H1 (cell line): ENCODE measurements around the gene CS. TPM values are rescaled to one million over a fixed set of nuclear protein-coding genes. Genes with fewer than 3 reads are reported as not detected.

Source experiments
- CTCF ChIA-PET: fragments of 300-600 bp; sonication (Branson Sonifier 250); formaldehyde crosslinking; loops from one replicate; lab custom pipeline; 2021; ENCODE audit not compliant: partially characterized antibody; lab: Charles Lee
- POLR2A ChIA-PET: fragments of 300-600 bp; sonication (Branson Sonifier 250); formaldehyde crosslinking; loops from one replicate; lab custom pipeline; 2021; ENCODE audit warnings: inconsistent platforms; ENCODE audit not compliant: partially characterized antibody; lab: Charles Lee
- DNase-seq, 2 experiments: peaks; one replicate each; pipeline versions ENCODE4 v3.0.0 to v3.0.0-alpha.2; 2010 to 2022; ENCODE audit warnings: low spot score in 2 of 2, low read depth in 1 of 2, mixed read lengths in 1 of 2
- FAIRE-seq: peaks from 2 replicates; lab custom pipeline; 2011; peaks lifted over from hg19 to GRCh38; lab: Jason Lieb, UNC
- H2AFZ ChIP-seq: 2 replicates; pipeline ENCODE4 v1.8.1; 2012; ENCODE audit warnings: low read length, inconsistent platforms
- H2AK5ac ChIP-seq: 2 replicates; pipeline ENCODE4 v1.6.1; 2013; ENCODE audit warnings: low read depth, low read length
- H2BK120ac ChIP-seq: replicated peaks from 2 replicates; pipeline ENCODE3; 2013; ENCODE audit warnings: low read depth, low read length, inconsistent platforms
- H2BK12ac ChIP-seq: 2 replicates; pipeline ENCODE4 v1.6.1; 2013; ENCODE audit warnings: low read depth, low read length
- H2BK15ac ChIP-seq: 2 replicates; pipeline ENCODE4 v1.6.1; 2013; ENCODE audit warnings: low read length
- H2BK20ac ChIP-seq: 2 replicates; pipeline ENCODE4 v1.6.1; 2013; ENCODE audit warnings: low read length
- H2BK5ac ChIP-seq: 2 replicates; pipeline ENCODE4 v1.6.1; 2013; ENCODE audit warnings: low read depth, low read length
- H3K14ac ChIP-seq: 2 replicates; pipeline ENCODE4 v1.6.1; 2013; ENCODE audit warnings: inconsistent platforms; ENCODE audit not compliant: insufficient read length
- H3K18ac ChIP-seq: 2 replicates; pipeline ENCODE4 v1.6.1; 2013; ENCODE audit warnings: low read length; ENCODE audit errors: extremely low read depth
- H3K23ac ChIP-seq: 2 replicates; pipeline ENCODE4 v1.6.1; 2013; ENCODE audit warnings: inconsistent platforms; ENCODE audit not compliant: insufficient read length
- H3K23me2 ChIP-seq: 2 replicates; pipeline ENCODE4 v1.6.1; 2013; ENCODE audit warnings: low read depth, low read length
- H3K27ac ChIP-seq: 2 replicates; pipeline ENCODE4 v1.6.1; 2011; ENCODE audit warnings: low read depth, low read length, inconsistent platforms
- H3K27me3 ChIP-seq, 4 experiments: replicated peaks in 1 of 4; 1 replicate in 1 of 4; 2 replicates in 3 of 4; pipeline versions ENCODE4 v1.6.1 to v1.8.1; 2011 to 2013; ENCODE audit warnings: low read length in 3 of 4, mild to moderate bottlenecking in 3 of 4, inconsistent platforms in 2 of 4, mixed read lengths in 2 of 4, moderate library complexity in 1 of 4; ENCODE audit not compliant: control insufficient read depth in 3 of 4, insufficient read depth in 3 of 4; ENCODE audit errors: extremely low read depth in 1 of 4
- H3K36me3 ChIP-seq, 4 experiments: 2 replicates each; pipeline versions ENCODE4 v1.6.1 to v1.8.1; 2011 to 2013; ENCODE audit warnings: mild to moderate bottlenecking in 4 of 4, low read length in 3 of 4, moderate library complexity in 2 of 4, control low read depth in 1 of 4, inconsistent platforms in 1 of 4; ENCODE audit not compliant: insufficient read depth in 4 of 4, control insufficient read depth in 2 of 4
- H3K4ac ChIP-seq: replicated peaks from 2 replicates; pipeline ENCODE3; 2013; ENCODE audit warnings: low read length, low read depth, mixed read lengths, inconsistent platforms; ENCODE audit not compliant: insufficient read length
- H3K4me1 ChIP-seq, 4 experiments: replicated peaks in 1 of 4; 1 replicate in 1 of 4; 2 replicates in 3 of 4; pipeline versions ENCODE4 v1.6.1 to v1.8.1; 2011 to 2013; ENCODE audit warnings: low read length in 3 of 4, inconsistent platforms in 2 of 4, mixed read lengths in 1 of 4; ENCODE audit not compliant: insufficient read depth in 4 of 4, control insufficient read depth in 3 of 4
- H3K4me2 ChIP-seq, 2 experiments: 2 replicates each; pipeline versions ENCODE4 v1.6.1 to v1.8.1; 2011 to 2013; ENCODE audit warnings: low read depth in 2 of 2, low read length in 2 of 2, control low read depth in 1 of 2, inconsistent platforms in 1 of 2, mild to moderate bottlenecking in 1 of 2; ENCODE audit not compliant: insufficient read depth in 1 of 2
- H3K4me3 ChIP-seq, 4 experiments: fragments of 200-600, 300-600 bp in 1 of 4; sonication (generic), shearing (Covaris generic), sonication (Bioruptor Twin) in 1 of 4; 2 replicates each; pipeline versions ENCODE4 v1.5.1 to v1.8.1; 2011 to 2016; ENCODE audit warnings: low read length in 4 of 4, low read depth in 3 of 4, control low read depth in 2 of 4, inconsistent platforms in 2 of 4, mild to moderate bottlenecking in 2 of 4, mixed read lengths in 1 of 4, moderate library complexity in 1 of 4; ENCODE audit not compliant: insufficient read depth in 2 of 4; ENCODE audit errors: extremely low read depth in 1 of 4
- H3K56ac ChIP-seq: replicated peaks from 2 replicates; pipeline ENCODE3; 2013; ENCODE audit warnings: low read depth, mild to moderate bottlenecking, mixed read lengths, low read length, inconsistent platforms; ENCODE audit not compliant: insufficient read length
- H3K79me1 ChIP-seq: 2 replicates; pipeline ENCODE4 v1.6.1; 2013; ENCODE audit warnings: low read depth, low read length, control low read depth
- H3K79me2 ChIP-seq, 2 experiments: 2 replicates each; pipeline versions ENCODE4 v1.6.1 to v1.8.1; 2012 to 2013; ENCODE audit warnings: low read length in 2 of 2, mild to moderate bottlenecking in 2 of 2, inconsistent platforms in 1 of 2; ENCODE audit not compliant: insufficient read depth in 2 of 2, control insufficient read depth in 1 of 2
- H3K9ac ChIP-seq, 4 experiments: replicated peaks in 1 of 4; 1 replicate in 1 of 4; 2 replicates in 3 of 4; pipeline versions ENCODE4 v1.6.1 to v1.8.1; 2011 to 2013; ENCODE audit warnings: low read depth in 3 of 4, low read length in 3 of 4, control low read depth in 2 of 4, mild to moderate bottlenecking in 2 of 4, moderate library complexity in 2 of 4, inconsistent platforms in 1 of 4; ENCODE audit errors: extremely low read depth in 1 of 4
- H3K9me3 ChIP-seq, 2 experiments: 2 replicates each; pipeline versions ENCODE4 v1.6.1 to v1.8.1; 2012 to 2013; ENCODE audit warnings: mild to moderate bottlenecking in 2 of 2, moderate library complexity in 2 of 2, control low read depth in 1 of 2, inconsistent platforms in 1 of 2, low read depth in 1 of 2, low read length in 1 of 2, mixed read lengths in 1 of 2; ENCODE audit not compliant: insufficient read depth in 2 of 2
- H4K20me1 ChIP-seq, 2 experiments: replicated peaks in 1 of 2; 2 replicates each; pipeline versions ENCODE3 to v1.8.1; 2011 to 2013; ENCODE audit warnings: inconsistent platforms in 2 of 2, low read length in 2 of 2, mild to moderate bottlenecking in 1 of 2; ENCODE audit not compliant: insufficient read depth in 2 of 2, control insufficient read depth in 1 of 2
- H4K5ac ChIP-seq: 2 replicates; pipeline ENCODE4 v1.6.1; 2013; ENCODE audit warnings: low read length, low read depth, mixed read lengths, inconsistent platforms; ENCODE audit not compliant: insufficient read length
- H4K8ac ChIP-seq: 2 replicates; pipeline ENCODE4 v1.8.0; 2013; ENCODE audit warnings: mild to moderate bottlenecking, moderate library complexity, low read length, inconsistent platforms; ENCODE audit not compliant: insufficient read depth; ENCODE audit errors: extremely low read depth
- H4K91ac ChIP-seq: replicated peaks from 2 replicates; pipeline ENCODE3; 2013; ENCODE audit warnings: low read length, mixed read lengths, inconsistent platforms; ENCODE audit not compliant: insufficient read length
- ASH2L ChIP-seq: fragments of 200-600, 300-600 bp; sonication (generic); IDR thresholded peaks from one replicate; pipeline ENCODE4 v1.7.1; 2017; ENCODE audit warnings: low read length
- BCL11A ChIP-seq, 2 experiments: IDR thresholded peaks; one replicate each; pipeline ENCODE4 v1.6.1; 2011; ENCODE audit warnings: low read depth in 2 of 2, low read length in 2 of 2, mild to moderate bottlenecking in 2 of 2
- CHD1 ChIP-seq: IDR thresholded peaks from 2 replicates; pipeline ENCODE4 v1.6.1; 2012; ENCODE audit warnings: low read depth, low read length, improper control_type of control experiment
- HDAC2 ChIP-seq, 2 experiments: fragments of 300-600 bp in 1 of 2; sonication (generic) in 1 of 2; IDR thresholded peaks; 2 replicates each; pipeline ENCODE4 v1.6.1; 2011 to 2012; ENCODE audit warnings: low read depth in 2 of 2, low read length in 2 of 2, mild to moderate bottlenecking in 2 of 2, moderate library complexity in 2 of 2, borderline replicate concordance in 1 of 2, inconsistent platforms in 1 of 2
- JUND ChIP-seq: IDR thresholded peaks from 2 replicates; pipeline ENCODE4 v1.6.1; 2011; ENCODE audit warnings: mild to moderate bottlenecking, improper control_type of control experiment, low read length
- NANOG ChIP-seq: IDR thresholded peaks from 2 replicates; pipeline ENCODE4 v1.6.1; 2011; ENCODE audit warnings: low read length, low read depth, mild to moderate bottlenecking, inconsistent platforms; ENCODE audit not compliant: insufficient read depth, poor library complexity, severe bottlenecking
- RAD21 ChIP-seq, 2 experiments: IDR thresholded peaks in 1 of 2; conservative IDR thresholded peaks in 1 of 2; 2 replicates each; pipeline ENCODE4 v1.6.1; 2011; ENCODE audit warnings: low read depth in 2 of 2, low read length in 2 of 2, improper control_type of control experiment in 1 of 2, inconsistent platforms in 1 of 2, mild to moderate bottlenecking in 1 of 2, moderate library complexity in 1 of 2
- RFX5 ChIP-seq: IDR thresholded peaks from 2 replicates; pipeline ENCODE4 v1.6.1; 2011; ENCODE audit warnings: low read depth, low read length, improper control_type of control experiment, borderline replicate concordance
- TEAD4 ChIP-seq: IDR thresholded peaks from 2 replicates; pipeline ENCODE4 v1.6.1; 2012; ENCODE audit warnings: low read depth, low read length, inconsistent platforms, mixed read lengths
- WGBS, 2 experiments: shearing (Covaris generic) in 1 of 2; methylation state at CpG; one replicate each; pipeline versions ENCODE4 v1.1.6 to v1.1.7; 2013 to 2015; ENCODE audit warnings: low lambda C conversion rate in 2 of 2, mixed read lengths in 2 of 2, inconsistent platforms in 1 of 2, low coverage in 1 of 2, missing lambda C conversion rate in 1 of 2; ENCODE audit not compliant: insufficient replicate concordance in 2 of 2, insufficient coverage in 1 of 2, insufficient read length in 1 of 2; ENCODE audit errors: extremely low coverage in 1 of 2, missing lambda C conversion rate in 1 of 2; 5-methylcytosine and 5-hydroxymethylcytosine counted together
- polyA plus RNA-seq, 7 experiments: library from polyadenylated mRNA; depleted of rRNA in 3 of 7; stranded (reverse) in 5 of 7; unstranded in 2 of 7; fragments of >200 nt in 5 of 7; fragments of 200-250 nt in 2 of 7; gene quantifications; 1 replicate in 5 of 7; 2 replicates in 1 of 7; 4 replicates in 1 of 7; pipeline versions ENCODE4 v1.2.1 to v1.2.3, GENCODE V29; 2011 to 2013; ENCODE audit warnings: missing spikeins in 2 of 7, mixed read lengths in 2 of 7
- total RNA-seq: library from RNA; stranded (reverse); fragmentation: NEBNext Ultra II Directional; extraction: Animal tissue kit (Norgen Biotek cat#: 25700); gene quantifications from 2 replicates; pipeline ENCODE4 v1.2.1, GENCODE V29; 2021
- TF ChIP-seq, protein P1 (sequence below): IDR thresholded peaks from 2 replicates; pipeline ENCODE4 v1.6.1; 2012; ENCODE audit warnings: inconsistent platforms
- TF ChIP-seq, protein P2 (sequence below): IDR thresholded peaks from 2 replicates; pipeline ENCODE4 v1.6.1; 2012; ENCODE audit warnings: low read length, inconsistent platforms

CS gene
- total and polyA plus RNA-seq, 2 of the 8 experiments (the other 6 are each of a cell fraction or from before 2014, with no cell fraction given), result 96.6 to 238 TPM

DNA sequence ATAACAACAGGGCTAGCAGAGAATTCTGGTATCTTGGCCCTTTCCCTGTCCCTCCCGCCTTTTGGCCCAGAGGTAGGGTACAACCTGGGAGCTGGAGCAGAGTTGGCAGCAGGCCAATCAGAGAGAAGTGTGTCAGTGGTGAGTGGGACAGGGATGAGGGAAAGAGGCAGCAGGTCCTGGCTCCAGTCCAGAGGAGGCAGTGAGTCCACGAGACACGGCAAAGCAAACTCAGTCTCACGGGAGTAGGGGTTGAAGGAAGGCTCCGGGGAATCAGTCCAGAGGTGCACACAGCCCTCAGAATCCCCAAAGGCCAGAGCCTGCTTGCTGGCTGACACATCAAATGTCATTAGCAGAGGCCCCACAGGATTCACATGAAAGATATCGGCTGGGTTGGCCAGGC lies 26.4 kb upstream of the CS start:
- Histone ChIP-seq H2BK15ac (no peak overlapping the region), H3K23ac (no peak overlapping the region), H3K79me1 (no peaks in the 10 kb centered on the region), H3K36me3 (peaks cover 2 to 15% (median 7%) of the 10 kb centered on the region in 4 experiments; a peak in 6 of 8 replicates), H4K91ac (no peak overlapping the region), H3K23me2 (no peaks in the 10 kb centered on the region), H3K56ac (no peak overlapping the region), H2BK120ac (no peak overlapping the region), H3K79me2 (no peaks in the 10 kb centered on the region), H3K27me3 (no peaks in the 10 kb centered on the region), H3K4ac (no peak overlapping the region), H4K5ac (no peak overlapping the region), H4K8ac (no peak overlapping the region), H3K18ac (no peak overlapping the region), H3K9me3 (no peaks in the 10 kb centered on the region), H3K4me2 (no peak overlapping the region), H2AK5ac (no peak overlapping the region), H2BK12ac (no peak overlapping the region), H3K9ac (no peak overlapping the region), H4K20me1 (no peaks in the 10 kb centered on the region), H3K14ac (no peak overlapping the region), H3K27ac (no peak overlapping the region), H2BK20ac (no peak overlapping the region), H3K4me3 (no peak overlapping the region), H2AFZ (no peak overlapping the region), H2BK5ac (no peak overlapping the region; the same call in 1 of the 2 replicates), H3K4me1 (no peaks in the 10 kb centered on the region; a peak in 1 of 7 replicates)
- DNase-seq, result no peak
- CTCF ChIA-PET, result interaction anchor here (0.5 to 2.3 kb wide), 6 partner anchors 10 to 233 kb away, joined by 3 to 9 read pairs (median 4); partner anchors contain the start of gene CNPY2
- POLR2A ChIA-PET, result interaction anchor here (1.2 to 1.6 kb wide), 3 partner anchors 10 to 20 kb away, joined by 3 to 9 read pairs (median 6); partner anchors contain the start of genes CNPY2 and IL23A
- no peak for FAIRE-seq
- WGBS, 2 experiments, result 95% methylated on average over 6 of the region's 6 CpGs; no CpG with 5 or more reads in 1 of the 2 experiments
- TF ChIP-seq, protein P1, sequence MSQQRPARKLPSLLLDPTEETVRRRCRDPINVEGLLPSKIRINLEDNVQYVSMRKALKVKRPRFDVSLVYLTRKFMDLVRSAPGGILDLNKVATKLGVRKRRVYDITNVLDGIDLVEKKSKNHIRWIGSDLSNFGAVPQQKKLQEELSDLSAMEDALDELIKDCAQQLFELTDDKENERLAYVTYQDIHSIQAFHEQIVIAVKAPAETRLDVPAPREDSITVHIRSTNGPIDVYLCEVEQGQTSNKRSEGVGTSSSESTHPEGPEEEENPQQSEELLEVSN, result no peak
- TF ChIP-seq BCL11A (IDR thresholded peaks at IDR 0.05; ENCODE audit: low read depth in 2 of 2, low read length in 2 of 2), result no peak
- no peak for TF ChIP-seq RAD21 (IDR thresholded peaks at IDR 0.05 in 1 of 2, conservative IDR thresholded peaks at IDR 0.05 in 1 of 2; ENCODE audit: low read depth in 2 of 2, low read length in 2 of 2)
- TF ChIP-seq HDAC2 (IDR thresholded peaks at IDR 0.05; ENCODE audit: borderline replicate concordance in 1 of 2, low read depth in 2 of 2, low read length in 2 of 2), result no peak
- no peak for TF ChIP-seq TEAD4
- TF ChIP-seq, protein P2, sequence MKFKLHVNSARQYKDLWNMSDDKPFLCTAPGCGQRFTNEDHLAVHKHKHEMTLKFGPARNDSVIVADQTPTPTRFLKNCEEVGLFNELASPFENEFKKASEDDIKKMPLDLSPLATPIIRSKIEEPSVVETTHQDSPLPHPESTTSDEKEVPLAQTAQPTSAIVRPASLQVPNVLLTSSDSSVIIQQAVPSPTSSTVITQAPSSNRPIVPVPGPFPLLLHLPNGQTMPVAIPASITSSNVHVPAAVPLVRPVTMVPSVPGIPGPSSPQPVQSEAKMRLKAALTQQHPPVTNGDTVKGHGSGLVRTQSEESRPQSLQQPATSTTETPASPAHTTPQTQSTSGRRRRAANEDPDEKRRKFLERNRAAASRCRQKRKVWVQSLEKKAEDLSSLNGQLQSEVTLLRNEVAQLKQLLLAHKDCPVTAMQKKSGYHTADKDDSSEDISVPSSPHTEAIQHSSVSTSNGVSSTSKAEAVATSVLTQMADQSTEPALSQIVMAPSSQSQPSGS, result no peak
- TF ChIP-seq NANOG, result no peak
- no peak for TF ChIP-seq ASH2L
- no peak for TF ChIP-seq CHD1
- no peak for TF ChIP-seq JUND
- TF ChIP-seq RFX5, result no peak
